Panc1 (cell line): ENCODE results near the gene RNF224. TPM values are rescaled to one million over a fixed set of nuclear protein-coding genes. Genes with fewer than 3 reads are reported as not detected.

Experiments used
- ATAC-seq: fragments of 200-7000 bp; cut with Tn5 transposase; 2 replicates; pipeline ENCODE4 v1.9.1; 2020; ENCODE audit warnings: mild to moderate bottlenecking, moderate library complexity
- BruUV-seq: library from RNA; stranded (reverse); fragments of 400-500 nt; replicated peaks from 2 replicates; lab custom pipeline; 2021; lab: Mats Ljungman, UMichigan
- CTCF ChIA-PET: fragments of 300-600 bp; sonication (Branson Sonifier 250); formaldehyde crosslinking; loops from one replicate; lab custom pipeline; 2022; ENCODE audit warnings: antibody characterized with exemption; lab: Charles Lee
- POLR2A ChIA-PET: fragments of 300-600 bp; sonication (Branson Sonifier 250); formaldehyde crosslinking; loops from one replicate; lab custom pipeline; 2022; ENCODE audit warnings: antibody characterized with exemption; lab: Charles Lee
- DNase-seq: peaks from one replicate; pipeline ENCODE4 v3.0.0-alpha.2; 2010; ENCODE audit warnings: low read depth, low spot score
- H3K27ac ChIP-seq: 2 replicates; pipeline ENCODE4 v1.5.1; 2011; ENCODE audit warnings: mild to moderate bottlenecking, low read length, inconsistent platforms
- H3K27me3 ChIP-seq: fragments of 200-500 bp; sonication (Bioruptor generic); 2 replicates; pipeline ENCODE4 v1.6.0; 2014; ENCODE audit warnings: low read length, inconsistent platforms; ENCODE audit not compliant: control insufficient read depth, insufficient read depth
- H3K36me3 ChIP-seq: fragments of 200-500 bp; sonication (Bioruptor generic); 2 replicates; pipeline ENCODE4 v1.5.1; 2014; ENCODE audit warnings: inconsistent platforms, mild to moderate bottlenecking, low read length, moderate library complexity; ENCODE audit not compliant: control insufficient read depth, insufficient read depth
- H3K4me1 ChIP-seq: 2 replicates; pipeline ENCODE4 v1.5.1; 2011; ENCODE audit warnings: inconsistent platforms, mild to moderate bottlenecking, low read length, moderate library complexity; ENCODE audit not compliant: control insufficient read depth, insufficient read depth
- H3K4me3 ChIP-seq, 2 experiments: 2 replicates each; pipeline ENCODE4 v1.5.1; 2011 to 2012; ENCODE audit warnings: low read depth in 2 of 2, low read length in 2 of 2, mild to moderate bottlenecking in 2 of 2, inconsistent platforms in 1 of 2, moderate library complexity in 1 of 2
- H3K9me3 ChIP-seq: fragments of 200-500 bp; sonication (Bioruptor generic); 2 replicates; pipeline ENCODE4 v1.5.1; 2014; ENCODE audit warnings: low read depth, mild to moderate bottlenecking, inconsistent platforms, low read length, moderate library complexity; ENCODE audit not compliant: control insufficient read depth, insufficient read depth
- POLR2AphosphoS5 ChIP-seq: IDR thresholded peaks from 2 replicates; pipeline ENCODE4 v1.6.1; 2012; ENCODE audit warnings: mild to moderate bottlenecking, low read depth, low read length, moderate library complexity
- SIN3A ChIP-seq: IDR thresholded peaks from 2 replicates; pipeline ENCODE4 v1.6.1; 2012; ENCODE audit warnings: low read depth, mild to moderate bottlenecking, low read length, moderate library complexity, borderline replicate concordance; ENCODE audit not compliant: insufficient read depth
- TCF7L2 ChIP-seq: IDR thresholded peaks from 2 replicates; pipeline ENCODE4 v1.6.1; 2011; ENCODE audit warnings: mild to moderate bottlenecking, low read depth, low read length, inconsistent platforms
- in situ Hi-C: cut with HindIII; loops from 2 replicates; pipeline ENCODE4 v1.10.0; 2016; ENCODE audit warnings: low sequenced_read_pairs, low pct_unique_long_range_greater_than_20kb
- intact Hi-C: fragments of 100-400 bp; cut with micrococcal nuclease; formaldehyde crosslinking; loops from one replicate; pipeline ENCODE4 v1.10.0; 2022; ENCODE audit not compliant: unreplicated experiment
- total RNA-seq: library from RNA; stranded (reverse); gene quantifications from one replicate; pipeline ENCODE4 v1.2.1, GENCODE V29; 2021; ENCODE audit not compliant: unreplicated experiment
- TF ChIP-seq, protein P1 (sequence below): fragments of 450-650 bp; IDR thresholded peaks from 2 replicates; pipeline ENCODE4 v1.5.1; 2017; ENCODE audit warnings: mild to moderate bottlenecking
- TF ChIP-seq, protein P2 (sequence below), 2 experiments: IDR thresholded peaks; 2 replicates each; pipeline ENCODE4 v1.6.1; 2011 to 2012; ENCODE audit warnings: low read depth in 2 of 2, control low read depth in 1 of 2, low read length in 1 of 2, mild to moderate bottlenecking in 1 of 2, moderate library complexity in 1 of 2; ENCODE audit not compliant: insufficient read depth in 1 of 2

Gene RNF224
- total RNA-seq, 1 experiment from 2014 or later: 0.15 TPM

DNA sequence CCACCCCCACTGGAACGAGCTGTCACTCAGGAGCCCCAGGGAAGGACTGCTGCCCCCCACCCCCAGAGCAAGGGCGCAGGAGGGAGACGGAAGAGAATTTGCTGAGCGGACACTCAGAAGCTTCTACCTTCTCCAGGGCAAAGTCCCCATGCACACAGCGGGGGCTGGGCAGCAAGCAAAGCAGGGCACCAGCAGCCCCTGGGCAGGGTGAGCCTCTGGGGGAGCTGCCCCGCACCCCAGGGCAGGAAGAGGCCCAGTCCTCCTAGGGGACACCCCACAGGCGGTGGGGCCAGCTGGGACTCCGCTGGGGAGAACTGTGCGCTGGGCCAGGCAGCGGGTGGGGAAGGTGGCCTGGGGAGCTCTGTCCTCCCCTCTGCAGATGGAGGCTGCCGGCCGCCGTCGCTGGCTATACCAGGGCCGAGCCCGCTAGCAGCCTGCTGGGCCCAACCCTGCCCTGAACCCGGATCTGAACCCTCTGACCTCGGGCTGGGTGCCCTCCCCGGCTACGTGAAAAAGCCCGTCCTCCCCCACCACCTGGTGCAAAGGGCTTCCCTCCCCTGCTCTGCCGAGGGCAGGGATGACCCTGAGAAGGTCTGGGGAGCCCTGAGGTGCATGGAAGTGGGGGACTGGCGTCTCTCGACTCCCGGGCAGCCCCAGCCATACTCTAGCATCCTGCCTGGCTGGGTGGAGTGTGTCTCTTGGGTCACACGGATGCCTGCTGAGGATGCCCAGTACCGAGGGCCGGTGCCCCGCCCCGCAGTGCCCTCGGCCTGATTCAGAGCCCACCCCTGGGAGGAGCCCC lies 2.8 kb downstream of the RNF224 start:
- CTCF ChIA-PET: interaction anchor here (0.7 kb wide), 1 partner anchor 16 kb away, joined by 3 read pairs; no protein-coding TSS in a partner anchor
- no peak overlapping the region for H3K27ac ChIP-seq
- no peak overlapping the region for H3K4me3 ChIP-seq
- no peak for DNase-seq
- no peaks in the 10 kb centered on the region for H3K36me3 ChIP-seq
- in situ Hi-C loops (no loop called here), intact Hi-C loops (loop anchor here (5.0 kb wide), 1 partner anchor 113 kb away; no protein-coding TSS in a partner anchor)
- H3K9me3 ChIP-seq: no peaks in the 10 kb centered on the region
- no TSS peak for BruUV-seq
- H3K4me1 ChIP-seq: peaks cover 4% of the 10 kb centered on the region
- POLR2A ChIA-PET: interaction anchor here (0.7 kb wide), 1 partner anchor 192 kb away, joined by 16 read pairs; no protein-coding TSS in a partner anchor
- no peaks in the 10 kb centered on the region for H3K27me3 ChIP-seq
- no peak for ATAC-seq
- TF ChIP-seq TCF7L2: no peak
- TF ChIP-seq POLR2AphosphoS5: no peak
- TF ChIP-seq, protein P1, sequence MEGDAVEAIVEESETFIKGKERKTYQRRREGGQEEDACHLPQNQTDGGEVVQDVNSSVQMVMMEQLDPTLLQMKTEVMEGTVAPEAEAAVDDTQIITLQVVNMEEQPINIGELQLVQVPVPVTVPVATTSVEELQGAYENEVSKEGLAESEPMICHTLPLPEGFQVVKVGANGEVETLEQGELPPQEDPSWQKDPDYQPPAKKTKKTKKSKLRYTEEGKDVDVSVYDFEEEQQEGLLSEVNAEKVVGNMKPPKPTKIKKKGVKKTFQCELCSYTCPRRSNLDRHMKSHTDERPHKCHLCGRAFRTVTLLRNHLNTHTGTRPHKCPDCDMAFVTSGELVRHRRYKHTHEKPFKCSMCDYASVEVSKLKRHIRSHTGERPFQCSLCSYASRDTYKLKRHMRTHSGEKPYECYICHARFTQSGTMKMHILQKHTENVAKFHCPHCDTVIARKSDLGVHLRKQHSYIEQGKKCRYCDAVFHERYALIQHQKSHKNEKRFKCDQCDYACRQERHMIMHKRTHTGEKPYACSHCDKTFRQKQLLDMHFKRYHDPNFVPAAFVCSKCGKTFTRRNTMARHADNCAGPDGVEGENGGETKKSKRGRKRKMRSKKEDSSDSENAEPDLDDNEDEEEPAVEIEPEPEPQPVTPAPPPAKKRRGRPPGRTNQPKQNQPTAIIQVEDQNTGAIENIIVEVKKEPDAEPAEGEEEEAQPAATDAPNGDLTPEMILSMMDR: no peak
- TF ChIP-seq, protein P2, sequence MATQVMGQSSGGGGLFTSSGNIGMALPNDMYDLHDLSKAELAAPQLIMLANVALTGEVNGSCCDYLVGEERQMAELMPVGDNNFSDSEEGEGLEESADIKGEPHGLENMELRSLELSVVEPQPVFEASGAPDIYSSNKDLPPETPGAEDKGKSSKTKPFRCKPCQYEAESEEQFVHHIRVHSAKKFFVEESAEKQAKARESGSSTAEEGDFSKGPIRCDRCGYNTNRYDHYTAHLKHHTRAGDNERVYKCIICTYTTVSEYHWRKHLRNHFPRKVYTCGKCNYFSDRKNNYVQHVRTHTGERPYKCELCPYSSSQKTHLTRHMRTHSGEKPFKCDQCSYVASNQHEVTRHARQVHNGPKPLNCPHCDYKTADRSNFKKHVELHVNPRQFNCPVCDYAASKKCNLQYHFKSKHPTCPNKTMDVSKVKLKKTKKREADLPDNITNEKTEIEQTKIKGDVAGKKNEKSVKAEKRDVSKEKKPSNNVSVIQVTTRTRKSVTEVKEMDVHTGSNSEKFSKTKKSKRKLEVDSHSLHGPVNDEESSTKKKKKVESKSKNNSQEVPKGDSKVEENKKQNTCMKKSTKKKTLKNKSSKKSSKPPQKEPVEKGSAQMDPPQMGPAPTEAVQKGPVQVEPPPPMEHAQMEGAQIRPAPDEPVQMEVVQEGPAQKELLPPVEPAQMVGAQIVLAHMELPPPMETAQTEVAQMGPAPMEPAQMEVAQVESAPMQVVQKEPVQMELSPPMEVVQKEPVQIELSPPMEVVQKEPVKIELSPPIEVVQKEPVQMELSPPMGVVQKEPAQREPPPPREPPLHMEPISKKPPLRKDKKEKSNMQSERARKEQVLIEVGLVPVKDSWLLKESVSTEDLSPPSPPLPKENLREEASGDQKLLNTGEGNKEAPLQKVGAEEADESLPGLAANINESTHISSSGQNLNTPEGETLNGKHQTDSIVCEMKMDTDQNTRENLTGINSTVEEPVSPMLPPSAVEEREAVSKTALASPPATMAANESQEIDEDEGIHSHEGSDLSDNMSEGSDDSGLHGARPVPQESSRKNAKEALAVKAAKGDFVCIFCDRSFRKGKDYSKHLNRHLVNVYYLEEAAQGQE (IDR thresholded peaks at IDR 0.05; ENCODE audit: insufficient read depth in 1 of 2, low read depth in 2 of 2, low read length in 1 of 2): no peak
- no peak for TF ChIP-seq SIN3A

DNA sequence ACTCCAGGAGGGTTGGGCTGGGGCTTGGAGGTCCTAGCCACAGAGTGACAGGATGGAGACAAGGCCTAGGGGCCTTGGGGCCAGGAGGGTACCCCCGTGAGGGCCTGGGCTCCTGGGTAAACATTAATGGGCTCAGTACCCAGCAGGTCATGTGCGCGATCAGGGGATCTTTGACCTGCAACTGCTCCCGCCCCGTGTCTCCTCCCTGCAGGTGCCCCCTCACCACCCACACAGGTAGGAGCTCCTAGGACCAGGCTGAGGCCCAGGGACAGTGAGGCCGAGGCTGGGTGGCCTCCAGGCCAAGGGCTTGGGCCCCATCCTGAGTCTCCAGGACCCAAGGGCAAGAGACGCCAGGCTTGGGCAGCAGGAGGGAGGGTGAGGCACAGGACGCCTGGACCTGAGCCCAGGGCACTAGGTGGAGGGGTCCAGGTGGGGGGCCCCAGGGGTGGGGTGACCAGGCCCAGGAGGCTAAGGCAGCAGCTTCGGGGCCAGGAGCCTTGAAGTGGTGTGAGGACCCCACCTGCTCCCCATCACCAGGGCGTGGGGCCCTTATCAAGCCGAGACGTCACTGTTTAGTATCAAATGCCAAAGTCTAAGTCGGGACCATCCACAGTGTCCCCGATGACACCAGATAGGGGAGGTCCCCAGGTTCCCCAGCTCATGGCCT lies 3.5 kb downstream of the RNF224 start, which contains the start of gene SLC34A3:
Gene SLC34A3, plus strand, starts transcription at position 197 of the 667 bp plus-strand sequence. CDS start 802 bp downstream, outside the sequence.
- POLR2A ChIA-PET: no interaction called here
- intact Hi-C loops: no loop called here

More for the DNA sequence above, 3.5 kb downstream of the RNF224 start, which contains the start of gene SLC34A3:
- TF ChIP-seq POLR2AphosphoS5 (no peak), SIN3A (no peak)
- TF ChIP-seq, protein P1: no peak
- no peaks in the 10 kb centered on the region for H3K27me3 ChIP-seq
- ATAC-seq (no peak), DNase-seq (no peak)
- H3K4me1 ChIP-seq: peaks cover 4% of the 10 kb centered on the region
- no peak within 1 kb of the TSS for H3K27ac ChIP-seq
- CTCF ChIA-PET: no interaction called here
- H3K4me3 ChIP-seq: no peak within 1 kb of the TSS
- BruUV-seq: no TSS peak
- H3K36me3 ChIP-seq: no peaks in the 10 kb centered on the region
- in situ Hi-C loops: no loop called here
- H3K9me3 ChIP-seq: no peaks in the 10 kb centered on the region
